ENCODE measurements around the gene HECW1. TPM values are rescaled to one million over a fixed set of nuclear protein-coding genes. Genes with fewer than 3 reads are reported as not detected.

The HECW1 gene
- total and polyA plus RNA-seq, 11 donors = 0.23 TPM; not detected in 10

DNA sequence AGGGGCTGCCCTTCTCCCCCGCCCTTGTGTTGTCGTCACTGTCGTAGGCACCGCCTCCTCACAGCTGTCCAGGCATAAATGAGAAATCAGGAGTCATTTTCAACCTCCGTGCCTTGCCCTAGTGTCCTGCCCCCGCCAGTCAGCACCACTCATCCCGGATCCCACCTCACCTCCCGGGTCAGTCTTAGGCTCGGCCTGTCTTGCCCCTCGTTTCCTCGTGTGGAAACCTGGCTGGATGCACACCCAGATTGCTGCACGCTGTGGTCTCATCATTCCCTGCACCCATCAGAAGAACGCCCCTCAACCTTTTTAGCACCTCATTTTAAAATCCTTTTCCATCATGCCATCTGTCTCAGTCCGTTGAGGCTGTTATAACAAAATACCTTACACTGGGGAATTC lies 213.1 kb downstream of the HECW1 start:
- no peak overlapping the region for H3K4me3 ChIP-seq
- peaks cover 0 to 5% (median 0%) of the 10 kb centered on the region in 9 donors for H3K27me3 ChIP-seq
- no peaks in the 10 kb centered on the region for H3K36me3 ChIP-seq
- H3K4me1 ChIP-seq = no peaks in the 10 kb centered on the region
- TF ChIP-seq, protein P1, sequence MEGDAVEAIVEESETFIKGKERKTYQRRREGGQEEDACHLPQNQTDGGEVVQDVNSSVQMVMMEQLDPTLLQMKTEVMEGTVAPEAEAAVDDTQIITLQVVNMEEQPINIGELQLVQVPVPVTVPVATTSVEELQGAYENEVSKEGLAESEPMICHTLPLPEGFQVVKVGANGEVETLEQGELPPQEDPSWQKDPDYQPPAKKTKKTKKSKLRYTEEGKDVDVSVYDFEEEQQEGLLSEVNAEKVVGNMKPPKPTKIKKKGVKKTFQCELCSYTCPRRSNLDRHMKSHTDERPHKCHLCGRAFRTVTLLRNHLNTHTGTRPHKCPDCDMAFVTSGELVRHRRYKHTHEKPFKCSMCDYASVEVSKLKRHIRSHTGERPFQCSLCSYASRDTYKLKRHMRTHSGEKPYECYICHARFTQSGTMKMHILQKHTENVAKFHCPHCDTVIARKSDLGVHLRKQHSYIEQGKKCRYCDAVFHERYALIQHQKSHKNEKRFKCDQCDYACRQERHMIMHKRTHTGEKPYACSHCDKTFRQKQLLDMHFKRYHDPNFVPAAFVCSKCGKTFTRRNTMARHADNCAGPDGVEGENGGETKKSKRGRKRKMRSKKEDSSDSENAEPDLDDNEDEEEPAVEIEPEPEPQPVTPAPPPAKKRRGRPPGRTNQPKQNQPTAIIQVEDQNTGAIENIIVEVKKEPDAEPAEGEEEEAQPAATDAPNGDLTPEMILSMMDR (IDR thresholded peaks at IDR 0.05) = no peak
- 70 to 78% (median 75%) methylated on average over 14 of the region's 14 CpGs for WGBS, 4 donors
- DNase-seq = no peak
- H3K27ac ChIP-seq = no peak overlapping the region
- ATAC-seq = no peak
- intact Hi-C loops (cut with DNase I) = no loop called here
- no peaks in the 10 kb centered on the region for H3K9me3 ChIP-seq

- H3K27me3 ChIP-seq = peaks cover 0 to 2% (median 0%) of the 10 kb centered on the region in 9 donors
- TF ChIP-seq POLR2A (IDR thresholded peaks at IDR 0.05) = no peak
- TF ChIP-seq, protein P1 (IDR thresholded peaks at IDR 0.05) = no peak
- no peaks in the 10 kb centered on the region for H3K9me3 ChIP-seq
- intact Hi-C loops (cut with DNase I) = no loop called here
- H3K4me3 ChIP-seq = no peak overlapping the region
- DNase-seq (no peak), ATAC-seq (no peak)
- no peaks in the 10 kb centered on the region for H3K36me3 ChIP-seq
- H3K4me1 ChIP-seq = no peaks in the 10 kb centered on the region
- WGBS, 4 donors = 64 to 80% (median 78%) methylated on average over 9 of the region's 9 CpGs
- no peak overlapping the region for H3K27ac ChIP-seq
Observed at GRCh38 chr7:43328336-43328735, 215.9 kb downstream of the HECW1 start.

DNA sequence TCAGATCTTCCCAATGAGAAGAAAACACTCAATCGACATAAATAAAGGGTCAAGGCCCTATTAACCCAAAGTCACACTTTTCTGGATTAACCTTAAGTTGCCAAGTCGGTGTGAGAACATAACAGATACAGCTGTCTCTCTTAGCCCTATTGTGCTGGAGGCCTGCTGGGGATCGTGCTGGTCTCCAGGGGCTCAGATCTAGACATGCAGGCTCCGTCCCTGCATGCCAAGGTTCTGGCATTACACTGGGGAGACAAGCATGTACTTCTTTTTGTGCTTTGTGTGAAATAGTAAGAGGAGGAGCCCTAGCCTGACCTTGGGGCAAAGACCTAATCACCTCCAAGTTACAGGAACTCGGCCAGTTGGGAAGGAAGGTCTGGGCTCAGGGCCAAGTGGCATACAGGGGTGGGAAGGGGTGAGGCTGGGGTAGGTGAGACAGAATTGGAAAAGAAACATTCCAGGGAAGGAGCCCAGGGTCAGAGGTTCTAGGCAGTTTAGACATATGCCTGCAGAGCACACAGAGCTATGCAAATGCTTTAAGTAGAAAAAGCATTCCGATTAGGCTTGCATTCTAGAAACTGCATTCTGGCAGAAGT lies 216.4 kb downstream of the HECW1 start:
- no peak overlapping the region for H3K27ac ChIP-seq
- no peaks in the 10 kb centered on the region for H3K9me3 ChIP-seq
- intact Hi-C loops (cut with DNase I) = no loop called here
- no peaks in the 10 kb centered on the region for H3K4me1 ChIP-seq
- no peak overlapping the region for H3K4me3 ChIP-seq
- 33 to 45% (median 39%) methylated on average over 6 of the region's 6 CpGs for WGBS, 4 donors
- peaks cover 0 to 2% (median 0%) of the 10 kb centered on the region in 9 donors for H3K27me3 ChIP-seq
- ATAC-seq = no peak
- no peak for DNase-seq
- no peak for TF ChIP-seq POLR2A (IDR thresholded peaks at IDR 0.05)
- TF ChIP-seq, protein P1 (IDR thresholded peaks at IDR 0.05) = no peak
- H3K36me3 ChIP-seq = no peaks in the 10 kb centered on the region

- Histone ChIP-seq H3K27ac (no peak overlapping the region), H3K27me3 (peaks cover 0 to 2% (median 0%) of the 10 kb centered on the region in 9 donors), H3K4me3 (no peak overlapping the region), H3K36me3 (no peaks in the 10 kb centered on the region), H3K4me1 (no peaks in the 10 kb centered on the region), H3K9me3 (no peaks in the 10 kb centered on the region)
- ATAC-seq = no peak
- TF ChIP-seq, protein P1 (IDR thresholded peaks at IDR 0.05) = no peak
- TF ChIP-seq POLR2A (IDR thresholded peaks at IDR 0.05) = no peak
- intact Hi-C loops (cut with DNase I) = no loop called here
- no peak for DNase-seq
- 87 to 93% (median 91%) methylated on average over 8 of the region's 8 CpGs for whole genome bisulfite sequencing, 4 donors
Observed at GRCh38 chr7:43332193-43332796, 219.8 kb downstream of the HECW1 start.

Data from heart left ventricle (tissue), 16 donors.